ENCODE measurements around the gene REST. TPM values are rescaled to one million over a fixed set of nuclear protein-coding genes. Genes with fewer than 3 reads are reported as not detected.

REST gene
- polyA plus RNA-seq, 2 of the 4 experiments (the other 2 are of a cell fraction) = 8.8 to 18.6 TPM

DNA sequence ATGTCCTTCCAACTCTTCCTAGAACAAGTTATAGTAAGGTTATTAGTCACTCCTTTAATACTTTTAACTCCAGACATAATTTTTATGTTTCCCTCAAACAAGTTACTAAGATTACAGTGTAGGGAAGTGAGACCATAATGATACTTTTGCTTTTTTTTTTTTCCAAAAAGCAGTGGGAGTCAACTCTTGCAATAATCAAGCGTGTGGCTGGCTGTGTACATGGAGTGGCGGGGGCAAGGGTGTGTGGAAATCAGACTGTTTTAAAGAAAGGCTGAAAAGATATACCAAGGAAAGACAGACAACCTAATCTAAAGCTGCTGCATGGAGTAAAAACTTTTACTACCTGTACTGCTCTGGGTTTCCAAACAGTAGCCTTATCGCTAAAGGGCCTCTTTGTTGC, 65.6 kb downstream of the REST start:
- no peak for ATAC-seq
- ChIA-PET POLR2A (no interaction called here), CTCF (interaction anchor here (0.9 kb wide), 1 partner anchor 62 kb away, joined by 3 read pairs; no protein-coding TSS in a partner anchor)
- Histone ChIP-seq H3K4me3 (no peak overlapping the region), H3K4me2 (no peak overlapping the region), H3K9me3 (no peaks in the 10 kb centered on the region), H3K4me1 (peaks cover 4% of the 10 kb centered on the region; the same call in 2 of the 3 replicates), H3K27ac (no peak overlapping the region)
- no peak for TF ChIP-seq CBX2 (IDR thresholded peaks at IDR 0.05; ENCODE audit: borderline replicate concordance, low read depth)
- TF ChIP-seq, protein P1, sequence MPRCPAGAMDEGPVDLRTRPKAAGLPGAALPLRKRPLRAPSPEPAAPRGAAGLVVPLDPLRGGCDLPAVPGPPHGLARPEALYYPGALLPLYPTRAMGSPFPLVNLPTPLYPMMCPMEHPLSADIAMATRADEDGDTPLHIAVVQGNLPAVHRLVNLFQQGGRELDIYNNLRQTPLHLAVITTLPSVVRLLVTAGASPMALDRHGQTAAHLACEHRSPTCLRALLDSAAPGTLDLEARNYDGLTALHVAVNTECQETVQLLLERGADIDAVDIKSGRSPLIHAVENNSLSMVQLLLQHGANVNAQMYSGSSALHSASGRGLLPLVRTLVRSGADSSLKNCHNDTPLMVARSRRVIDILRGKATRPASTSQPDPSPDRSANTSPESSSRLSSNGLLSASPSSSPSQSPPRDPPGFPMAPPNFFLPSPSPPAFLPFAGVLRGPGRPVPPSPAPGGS (IDR thresholded peaks at IDR 0.05) = no peak
- no peak for TF ChIP-seq EHMT2 (IDR thresholded peaks at IDR 0.05; ENCODE audit: low read depth)
- no peak for FAIRE-seq
- no peak for DNase-seq (ENCODE audit: low read depth in 1 of 2, low spot score in 1 of 2)
- WGBS (ENCODE audit: missing lambda C conversion rate) = 98% methylated on average over 3 of the region's 3 CpGs

DNA sequence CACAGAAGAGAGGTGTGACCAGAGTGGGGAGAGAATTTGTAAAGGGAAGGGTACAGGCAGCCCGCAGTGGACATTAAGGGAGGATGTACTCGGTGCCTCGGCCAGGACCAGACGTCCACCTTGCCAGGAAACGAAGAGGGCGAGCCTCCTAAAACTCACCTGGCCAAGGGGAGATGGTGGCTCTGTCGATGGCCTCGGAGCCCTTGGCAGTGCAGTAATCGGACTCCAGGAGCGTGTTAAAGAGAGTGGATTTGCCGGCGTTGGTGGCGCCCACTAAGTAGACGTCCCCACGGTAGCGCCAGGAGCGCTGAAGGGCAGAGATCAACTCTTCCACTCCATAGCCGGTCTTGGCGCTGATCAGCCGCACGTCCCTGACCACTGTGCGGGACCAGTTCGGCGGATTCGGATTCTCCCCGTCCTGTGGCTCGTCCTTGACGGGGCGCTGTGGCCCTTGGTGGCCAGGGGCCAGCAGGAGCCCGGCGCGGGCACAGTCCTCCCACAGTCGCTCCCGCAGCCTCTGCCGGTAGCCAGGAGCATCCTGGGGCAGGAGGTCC, 68.7 kb downstream of the REST start:
- CTCF ChIA-PET = interaction anchor here (1.0 to 1.3 kb wide), 2 partner anchors 16 to 187 kb away, joined by 3 read pairs; no protein-coding TSS in a partner anchor
- POLR2A ChIA-PET = interaction anchor here (2.5 to 2.6 kb wide), 2 partner anchors 12 to 69 kb away, joined by 9 to 19 read pairs; partner anchors contain the start of gene REST
- no peak for FAIRE-seq
- Histone ChIP-seq H3K4me3 (peak overlapping the region; percentile 87), H3K4me1 (peaks cover 19% of the 10 kb centered on the region), H3K4me2 (peak overlapping the region; percentile 91), H3K9me3 (no peaks in the 10 kb centered on the region), H3K27ac (peak overlapping the region; percentile 85 to 91; a peak in 5 of 6 replicates)
- peak in 1 of 2 experiments; percentile 3; a peak in 3 of 6 replicates for ATAC-seq
- 7% methylated on average over 26 of the region's 35 CpGs for WGBS (ENCODE audit: missing lambda C conversion rate)
- DNase-seq (ENCODE audit: low read depth in 1 of 2, low spot score in 1 of 2) = no peak
- TF ChIP-seq ESRRA (IDR thresholded peaks at IDR 0.05; ENCODE audit: borderline replicate concordance, low read length) = no peak
- no peak for TF ChIP-seq POLR2AphosphoS2 (conservative IDR thresholded peaks at IDR 0.05; ENCODE audit: low read length)
- TF ChIP-seq CEBPB (IDR thresholded peaks at IDR 0.05) = no peak
- TF ChIP-seq ZNF302 (CRISPR knock-in tag; IDR thresholded peaks at IDR 0.05) = no peak
- no peak for TF ChIP-seq NFE2L2 (conservative IDR thresholded peaks at IDR 0.05; ENCODE audit: low read length)
- no peak for TF ChIP-seq HEYL (CRISPR knock-in tag; IDR thresholded peaks at IDR 0.05)
- TF ChIP-seq, protein P1 (IDR thresholded peaks at IDR 0.05) = no peak
- TF ChIP-seq RAD21 (conservative IDR thresholded peaks at IDR 0.05 in 1 of 2, IDR thresholded peaks at IDR 0.05 in 1 of 2) = no peak
- no peak for TF ChIP-seq KDM1A (IDR thresholded peaks at IDR 0.05; ENCODE audit: low read depth)
- TF ChIP-seq EHMT2 (IDR thresholded peaks at IDR 0.05; ENCODE audit: low read depth) = no peak
- no peak for TF ChIP-seq HOXB5 (CRISPR knock-in tag; IDR thresholded peaks at IDR 0.05)

DNA sequence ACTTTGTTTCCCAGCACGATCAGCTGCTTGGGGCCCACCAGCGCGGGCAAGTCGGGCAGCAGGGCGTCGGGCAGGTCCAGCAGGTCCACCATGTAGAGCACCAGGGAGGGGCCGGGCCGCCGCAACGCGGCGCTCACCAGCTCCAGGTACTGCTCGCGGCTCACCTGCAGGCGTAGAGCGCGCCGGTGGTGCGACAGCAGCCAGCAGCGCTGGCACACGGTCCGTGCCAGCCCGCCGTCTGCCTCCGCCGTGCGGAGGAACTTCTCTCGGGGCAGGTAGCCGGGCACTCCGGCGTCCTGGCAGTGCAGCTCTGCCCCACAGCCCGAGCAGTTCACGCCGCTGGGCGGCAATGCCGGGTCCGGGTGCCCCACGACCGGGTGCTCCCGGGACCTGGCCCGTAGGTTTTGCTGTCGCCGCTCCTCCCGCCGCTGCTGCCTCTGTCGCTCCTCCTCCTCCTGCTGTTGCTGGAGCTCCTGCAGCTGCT, 69.2 kb downstream of the REST start:
- no peak for FAIRE-seq
- ChIA-PET CTCF (interaction anchor here (0.7 to 1.3 kb wide), 3 partner anchors 17 to 187 kb away, joined by 3 read pairs; no protein-coding TSS in a partner anchor), POLR2A (interaction anchor here (0.9 to 2.6 kb wide), 5 partner anchors 11 to 69 kb away, joined by 3 to 19 read pairs (median 9); partner anchors contain the start of gene REST)
- peak; percentile 12 for DNase-seq (ENCODE audit: low read depth in 1 of 2, low spot score in 1 of 2)
- ATAC-seq = peak; percentile 71 to 83
- WGBS (ENCODE audit: missing lambda C conversion rate) = no CpG with 5 or more reads among the region's 46 CpGs
- H3K4me2 ChIP-seq = peak overlapping the region; percentile 91
- H3K4me1 ChIP-seq = peaks cover 24% of the 10 kb centered on the region
- peak overlapping the region; percentile 85 to 91 for H3K27ac ChIP-seq
- H3K9me3 ChIP-seq = no peaks in the 10 kb centered on the region
- peak overlapping the region; percentile 87 for H3K4me3 ChIP-seq
- TF ChIP-seq KDM5A (IDR thresholded peaks at IDR 0.05) (0 out of 2 replicates have a peak, but pooled peaks have one; percentile 25), RCOR1 (IDR thresholded peaks at IDR 0.05; ENCODE audit: low read depth, low read length) (no peak)
- TF ChIP-seq, protein P2, sequence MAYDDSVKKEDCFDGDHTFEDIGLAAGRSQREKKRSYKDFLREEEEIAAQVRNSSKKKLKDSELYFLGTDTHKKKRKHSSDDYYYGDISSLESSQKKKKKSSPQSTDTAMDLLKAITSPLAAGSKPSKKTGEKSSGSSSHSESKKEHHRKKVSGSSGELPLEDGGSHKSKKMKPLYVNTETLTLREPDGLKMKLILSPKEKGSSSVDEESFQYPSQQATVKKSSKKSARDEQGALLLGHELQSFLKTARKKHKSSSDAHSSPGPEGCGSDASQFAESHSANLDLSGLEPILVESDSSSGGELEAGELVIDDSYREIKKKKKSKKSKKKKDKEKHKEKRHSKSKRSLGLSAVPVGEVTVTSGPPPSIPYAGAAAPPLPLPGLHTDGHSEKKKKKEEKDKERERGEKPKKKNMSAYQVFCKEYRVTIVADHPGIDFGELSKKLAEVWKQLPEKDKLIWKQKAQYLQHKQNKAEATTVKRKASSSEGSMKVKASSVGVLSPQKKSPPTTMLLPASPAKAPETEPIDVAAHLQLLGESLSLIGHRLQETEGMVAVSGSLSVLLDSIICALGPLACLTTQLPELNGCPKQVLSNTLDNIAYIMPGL (CRISPR knock-in tag; IDR thresholded peaks at IDR 0.05; ENCODE audit: borderline replicate concordance) = no peak
